Neuron (in vitro differentiated cells): ENCODE measurements around the gene SLC25A51.

Source experiments
- H2AFZ ChIP-seq: one replicate; pipeline ENCODE4 v1.6.1; 2013; ENCODE audit warnings: low read depth, mild to moderate bottlenecking, inconsistent platforms, low read length, moderate library complexity
- H3K27me3 ChIP-seq: one replicate; pipeline ENCODE4 v1.6.1; 2013; ENCODE audit warnings: low read length; ENCODE audit not compliant: insufficient read depth
- H3K36me3 ChIP-seq: one replicate; pipeline ENCODE4 v1.6.1; 2013; ENCODE audit warnings: low read length; ENCODE audit not compliant: insufficient read depth
- H3K4me1 ChIP-seq: one replicate; pipeline ENCODE4 v1.6.1; 2013; ENCODE audit warnings: low read length; ENCODE audit not compliant: insufficient read depth
- H3K4me3 ChIP-seq: 2 replicates; pipeline ENCODE4 v1.5.1; 2013; ENCODE audit warnings: mild to moderate bottlenecking, low read length, moderate library complexity
- H3K9me3 ChIP-seq: one replicate; pipeline ENCODE4 v1.6.1; 2013; ENCODE audit warnings: low read length

SLC25A51 gene

GRCh38 chr9:37921168-37921510 is 17.2 kb upstream of the SLC25A51 start:
- Histone ChIP-seq H3K27me3 (no peaks in the 10 kb centered on the region), H2AFZ (no peak overlapping the region), H3K9me3 (no peaks in the 10 kb centered on the region), H3K4me3 (no peak overlapping the region), H3K4me1 (peaks cover 26% of the 10 kb centered on the region), H3K36me3 (no peaks in the 10 kb centered on the region)

- H3K36me3 ChIP-seq = no peaks in the 10 kb centered on the region
- H3K9me3 ChIP-seq = no peaks in the 10 kb centered on the region
- H3K4me1 ChIP-seq = peaks cover 26% of the 10 kb centered on the region
Observed at GRCh38 chr9:37920471-37921167, 16.7 kb upstream of the SLC25A51 start.

GRCh38 chr9:37919956-37920335 is 16.0 kb upstream of the SLC25A51 start:
- Histone ChIP-seq H3K36me3 (no peaks in the 10 kb centered on the region), H3K4me3 (no peak overlapping the region), H3K4me1 (peaks cover 26% of the 10 kb centered on the region)

More at GRCh38 chr9:37920471-37921167, 16.7 kb upstream of the SLC25A51 start:
- no peak overlapping the region for H2AFZ ChIP-seq
- no peak overlapping the region for H3K4me3 ChIP-seq
- no peaks in the 10 kb centered on the region for H3K27me3 ChIP-seq

GRCh38 chr9:37919246-37919955 is 15.5 kb upstream of the SLC25A51 start:
- no peaks in the 10 kb centered on the region for H3K36me3 ChIP-seq

More at GRCh38 chr9:37919956-37920335, 16.0 kb upstream of the SLC25A51 start:
- Histone ChIP-seq H3K27me3 (no peaks in the 10 kb centered on the region), H2AFZ (no peak overlapping the region), H3K9me3 (no peaks in the 10 kb centered on the region)

GRCh38 chr9:37918665-37919170 is 14.8 kb upstream of the SLC25A51 start:
- peaks cover 26% of the 10 kb centered on the region for H3K4me1 ChIP-seq
- no peaks in the 10 kb centered on the region for H3K36me3 ChIP-seq
- H2AFZ ChIP-seq = no peak overlapping the region
- H3K27me3 ChIP-seq = no peaks in the 10 kb centered on the region
- no peaks in the 10 kb centered on the region for H3K9me3 ChIP-seq
- H3K4me3 ChIP-seq = no peak overlapping the region

More at GRCh38 chr9:37919246-37919955, 15.5 kb upstream of the SLC25A51 start:
- H3K9me3 ChIP-seq = no peaks in the 10 kb centered on the region
- no peak overlapping the region for H2AFZ ChIP-seq
- peaks cover 26% of the 10 kb centered on the region for H3K4me1 ChIP-seq
- H3K27me3 ChIP-seq = no peaks in the 10 kb centered on the region
- H3K4me3 ChIP-seq = no peak overlapping the region

- H3K9me3 ChIP-seq = no peaks in the 10 kb centered on the region
- peaks cover 26% of the 10 kb centered on the region for H3K4me1 ChIP-seq
- no peaks in the 10 kb centered on the region for H3K36me3 ChIP-seq
- H3K27me3 ChIP-seq = no peaks in the 10 kb centered on the region
- no peak overlapping the region for H3K4me3 ChIP-seq
- no peak overlapping the region for H2AFZ ChIP-seq
Observed at GRCh38 chr9:37917801-37918664, 14.1 kb upstream of the SLC25A51 start.

- H2AFZ ChIP-seq = no peak overlapping the region
Observed at GRCh38 chr9:37917313-37917731, 13.4 kb upstream of the SLC25A51 start.

GRCh38 chr9:37916471-37917312 is 12.8 kb upstream of the SLC25A51 start:
- Histone ChIP-seq H3K27me3 (no peaks in the 10 kb centered on the region), H2AFZ (no peak overlapping the region), H3K36me3 (no peaks in the 10 kb centered on the region), H3K9me3 (no peaks in the 10 kb centered on the region), H3K4me3 (no peak overlapping the region), H3K4me1 (peaks cover 24% of the 10 kb centered on the region)

More at GRCh38 chr9:37917313-37917731, 13.4 kb upstream of the SLC25A51 start:
- H3K27me3 ChIP-seq = no peaks in the 10 kb centered on the region
- H3K9me3 ChIP-seq = no peaks in the 10 kb centered on the region
- no peaks in the 10 kb centered on the region for H3K36me3 ChIP-seq
- no peak overlapping the region for H3K4me3 ChIP-seq
- peaks cover 26% of the 10 kb centered on the region for H3K4me1 ChIP-seq

- Histone ChIP-seq H2AFZ (no peak overlapping the region), H3K4me1 (peaks cover 20% of the 10 kb centered on the region), H3K4me3 (no peak overlapping the region), H3K36me3 (no peaks in the 10 kb centered on the region), H3K27me3 (no peaks in the 10 kb centered on the region), H3K9me3 (no peaks in the 10 kb centered on the region)
Observed at GRCh38 chr9:37915911-37916470, 12.1 kb upstream of the SLC25A51 start.

- Histone ChIP-seq H3K4me3 (no peak overlapping the region), H2AFZ (no peak overlapping the region), H3K36me3 (no peaks in the 10 kb centered on the region), H3K27me3 (no peaks in the 10 kb centered on the region), H3K4me1 (peaks cover 15% of the 10 kb centered on the region), H3K9me3 (no peaks in the 10 kb centered on the region)
Observed at GRCh38 chr9:37914701-37915358, 10.9 kb upstream of the SLC25A51 start.

GRCh38 chr9:37914154-37914551 is 10.2 kb upstream of the SLC25A51 start:
- Histone ChIP-seq H3K27me3 (no peaks in the 10 kb centered on the region), H3K4me3 (no peak overlapping the region), H3K4me1 (peaks cover 8% of the 10 kb centered on the region), H3K9me3 (no peaks in the 10 kb centered on the region), H3K36me3 (no peaks in the 10 kb centered on the region), H2AFZ (no peak overlapping the region)
